IMR-90 (cell line): ENCODE measurements around the gene SLC25A24. TPM values are rescaled to one million over a fixed set of nuclear protein-coding genes. Genes with fewer than 3 reads are reported as not detected.

Experiments
- ATAC-seq: fragments of 200-7000 bp; cut with Tn5 transposase; 2 replicates; pipeline ENCODE4 v1.9.1; 2020; ENCODE audit warnings: low read depth, mild to moderate bottlenecking, moderate library complexity
- BruUV-seq: library from RNA; stranded (reverse); fragments of 400-500 nt; replicated peaks from 2 replicates; lab custom pipeline; 2021; lab: Mats Ljungman, UMichigan
- CTCF ChIA-PET: fragments of 300-600 bp; formaldehyde crosslinking; extraction: SDS; loops from one replicate; lab custom pipeline; 2021; ENCODE audit warnings: antibody characterized with exemption; lab: Yijun Ruan, JAX
- POLR2A ChIA-PET: fragments of 300-600 bp; sonication (Branson Sonifier 250); formaldehyde crosslinking; loops from one replicate; lab custom pipeline; 2022; ENCODE audit warnings: antibody characterized with exemption; ENCODE audit not compliant: unreplicated experiment; lab: Charles Lee
- DNase-seq: peaks from one replicate; pipeline ENCODE4 v3.0.0; 2013
- H2AFZ ChIP-seq: replicated peaks from 2 replicates; pipeline ENCODE3; 2013; ENCODE audit warnings: low read length, mild to moderate bottlenecking; ENCODE audit not compliant: poor library complexity
- H2AK5ac ChIP-seq: 2 replicates; pipeline ENCODE4 v1.6.1; 2013; ENCODE audit warnings: low read depth, low read length, inconsistent platforms
- H2AK9ac ChIP-seq: replicated peaks from 2 replicates; pipeline ENCODE3; 2013; ENCODE audit warnings: mild to moderate bottlenecking, low read depth, low read length, moderate library complexity; ENCODE audit not compliant: poor library complexity
- H2BK120ac ChIP-seq: 2 replicates; pipeline ENCODE4 v1.6.1; 2013; ENCODE audit warnings: low read depth, low read length, inconsistent platforms
- H2BK15ac ChIP-seq: 3 replicates; pipeline ENCODE4 v1.6.1; 2013; ENCODE audit warnings: low read depth, low read length, inconsistent platforms
- H2BK20ac ChIP-seq: 2 replicates; pipeline ENCODE4 v1.6.1; 2013; ENCODE audit warnings: low read depth, mild to moderate bottlenecking, inconsistent platforms, low read length, moderate library complexity
- H2BK5ac ChIP-seq: 2 replicates; pipeline ENCODE4 v1.6.1; 2013; ENCODE audit warnings: mild to moderate bottlenecking, low read depth, low read length, inconsistent platforms; ENCODE audit not compliant: poor library complexity, severe bottlenecking
- H3K14ac ChIP-seq: replicated peaks from 2 replicates; pipeline ENCODE4 v1.6.1; 2013; ENCODE audit warnings: low read depth, low read length, inconsistent platforms
- H3K18ac ChIP-seq: 2 replicates; pipeline ENCODE4 v1.6.1; 2013; ENCODE audit warnings: low read depth, low read length, control low read depth
- H3K23ac ChIP-seq: 2 replicates; pipeline ENCODE4 v1.6.1; 2013; ENCODE audit warnings: low read depth, low read length, inconsistent platforms
- H3K27ac ChIP-seq: 2 replicates; pipeline ENCODE4 v1.5.1; 2013; ENCODE audit warnings: mild to moderate bottlenecking, control low read depth, low read length; ENCODE audit not compliant: insufficient read depth
- H3K27me3 ChIP-seq: 2 replicates; pipeline ENCODE4 v1.6.1; 2013; ENCODE audit warnings: low read length; ENCODE audit not compliant: control insufficient read depth, insufficient read depth
- H3K36me3 ChIP-seq: 2 replicates; pipeline ENCODE4 v1.6.1; 2013; ENCODE audit warnings: low read length, mixed read lengths; ENCODE audit not compliant: control insufficient read depth, insufficient read depth
- H3K4ac ChIP-seq: 2 replicates; pipeline ENCODE4 v1.6.1; 2013; ENCODE audit warnings: low read depth, low read length, inconsistent platforms
- H3K4me1 ChIP-seq: 2 replicates; pipeline ENCODE4 v1.6.1; 2013; ENCODE audit warnings: low read length, mixed read lengths; ENCODE audit not compliant: control insufficient read depth, insufficient read depth
- H3K4me2 ChIP-seq: 2 replicates; pipeline ENCODE4 v1.6.1; 2013; ENCODE audit warnings: low read depth, mild to moderate bottlenecking, control low read depth, low read length, moderate library complexity
- H3K4me3 ChIP-seq: 2 replicates; pipeline ENCODE4 v1.5.1; 2013; ENCODE audit warnings: low read depth, mild to moderate bottlenecking, control low read depth, low read length, moderate library complexity; ENCODE audit not compliant: insufficient read depth
- H3K56ac ChIP-seq: 2 replicates; pipeline ENCODE4 v1.6.1; 2013; ENCODE audit warnings: low read length, inconsistent platforms; ENCODE audit not compliant: insufficient read depth; ENCODE audit errors: extremely low read depth
- H3K79me1 ChIP-seq, 2 experiments: 2 replicates each; pipeline ENCODE4 v1.6.1; 2013; ENCODE audit warnings: low read length in 2 of 2, inconsistent platforms in 1 of 2, low read depth in 1 of 2
- H3K9ac ChIP-seq: 2 replicates; pipeline ENCODE4 v1.6.1; 2013; ENCODE audit warnings: low read depth, low read length, control low read depth
- H3K9me1 ChIP-seq: 2 replicates; pipeline ENCODE4 v1.6.1; 2013; ENCODE audit warnings: low read length, inconsistent platforms; ENCODE audit not compliant: insufficient read depth
- H3K9me3 ChIP-seq: 2 replicates; pipeline ENCODE4 v1.6.1; 2013; ENCODE audit warnings: low read length; ENCODE audit not compliant: control insufficient read depth, insufficient read depth
- H4K20me1 ChIP-seq: 2 replicates; pipeline ENCODE4 v1.6.1; 2013; ENCODE audit warnings: low read length, inconsistent platforms; ENCODE audit not compliant: insufficient read depth
- H4K5ac ChIP-seq: 2 replicates; pipeline ENCODE4 v1.6.1; 2013; ENCODE audit warnings: mild to moderate bottlenecking, low read depth, low read length, control low read depth
- H4K8ac ChIP-seq, 2 experiments: 2 replicates each; pipeline ENCODE4 v1.6.1; 2013; ENCODE audit warnings: low read depth in 2 of 2, low read length in 2 of 2, control low read depth in 1 of 2, inconsistent platforms in 1 of 2
- H4K91ac ChIP-seq: 2 replicates; pipeline ENCODE4 v1.6.1; 2013; ENCODE audit warnings: low read depth, low read length, inconsistent platforms; ENCODE audit not compliant: insufficient read depth
- CEBPB ChIP-seq: IDR thresholded peaks from 2 replicates; pipeline ENCODE4 v1.6.1; 2012; ENCODE audit warnings: low read depth, low read length, improper control_type of control experiment
- CHD1 ChIP-seq: IDR thresholded peaks from 2 replicates; pipeline ENCODE4 v1.6.1; 2012; ENCODE audit warnings: low read depth, low read length, improper control_type of control experiment
- FOS ChIP-seq: fragments of 150-350 bp; IDR thresholded peaks from 2 replicates; pipeline ENCODE4 v1.6.1; 2016; ENCODE audit warnings: low read depth, low read length
- MAFK ChIP-seq: IDR thresholded peaks from 2 replicates; pipeline ENCODE4 v1.6.1; 2012; ENCODE audit warnings: low read depth, low read length, improper control_type of control experiment
- MAZ ChIP-seq: IDR thresholded peaks from 2 replicates; pipeline ENCODE4 v1.6.1; 2012; ENCODE audit warnings: low read depth, mild to moderate bottlenecking, low read length, improper control_type of control experiment, moderate library complexity, borderline replicate concordance
- MXI1 ChIP-seq: IDR thresholded peaks from 2 replicates; pipeline ENCODE4 v1.6.1; 2012; ENCODE audit warnings: low read depth, mild to moderate bottlenecking, low read length, moderate library complexity, borderline replicate concordance
- NFE2L2 ChIP-seq: fragments of 150-350 bp; IDR thresholded peaks from 2 replicates; pipeline ENCODE4 v1.6.1; 2016; ENCODE audit warnings: low read depth, mild to moderate bottlenecking, low read length
- RAD21 ChIP-seq: IDR thresholded peaks from 2 replicates; pipeline ENCODE4 v1.6.1; 2012; ENCODE audit warnings: low read length, improper control_type of control experiment
- RCOR1 ChIP-seq: IDR thresholded peaks from 2 replicates; pipeline ENCODE4 v1.6.1; 2012; ENCODE audit warnings: mild to moderate bottlenecking, low read length, improper control_type of control experiment; ENCODE audit not compliant: insufficient replicate concordance
- RFX5 ChIP-seq: IDR thresholded peaks from 2 replicates; pipeline ENCODE4 v1.8.0; 2012; ENCODE audit warnings: low read depth, mild to moderate bottlenecking, low read length, moderate library complexity
- WGBS, 2 experiments: methylation state at CpG; one replicate each; pipeline versions ENCODE4 v1.1.5 to v1.1.7; 2013; ENCODE audit warnings: missing lambda C conversion rate in 2 of 2; ENCODE audit not compliant: insufficient read length in 1 of 2; ENCODE audit errors: extremely low coverage in 2 of 2; 5-methylcytosine and 5-hydroxymethylcytosine counted together
- dilution Hi-C: fragments of 300-500 bp; cut with HindIII; formaldehyde crosslinking; loops from one replicate; pipeline ENCODE4 v1.14.3; 2018; ENCODE audit warnings: low sequenced_read_pairs; ENCODE audit not compliant: unreplicated experiment
- in situ Hi-C: fragments of 300-500 bp; cut with MboI; formaldehyde crosslinking; loops from 3 replicates; pipeline ENCODE4 v1.14.3; 2019; ENCODE audit warnings: low sequenced_read_pairs, inconsistent platforms, mixed read lengths
- intact Hi-C: fragments of 100-400 bp; cut with micrococcal nuclease; formaldehyde crosslinking; loops from 2 replicates; pipeline ENCODE4 v1.10.0; 2022
- polyA plus RNA-seq, 3 experiments: library from polyadenylated mRNA; depleted of rRNA; stranded (reverse); fragments of >200 nt; gene quantifications; 2 replicates each; pipeline ENCODE4 v1.2.3, GENCODE V29; 2012; ENCODE audit warnings: low replicate concordance in 1 of 3
- total RNA-seq: library from RNA; depleted of rRNA; stranded (reverse); fragments of >200 nt; gene quantifications from 2 replicates; pipeline ENCODE4 v1.2.3, GENCODE V29; 2012
- TF ChIP-seq, protein P1 (sequence below): fragments of 150-350 bp; IDR thresholded peaks from 2 replicates; pipeline ENCODE4 v1.6.1; 2016; ENCODE audit warnings: low read depth, mild to moderate bottlenecking, low read length, moderate library complexity, borderline replicate concordance
- TF ChIP-seq, protein P2 (sequence below): fragments of 150-350 bp; IDR thresholded peaks from 2 replicates; pipeline ENCODE4 v1.6.1; 2017; ENCODE audit warnings: mild to moderate bottlenecking, antibody characterized with exemption, low read length, low read depth

Gene SLC25A24
- total and polyA plus RNA-seq, 2 of the 4 experiments (the other 2 are of a cell fraction), result 19.4 to 20.4 TPM

DNA sequence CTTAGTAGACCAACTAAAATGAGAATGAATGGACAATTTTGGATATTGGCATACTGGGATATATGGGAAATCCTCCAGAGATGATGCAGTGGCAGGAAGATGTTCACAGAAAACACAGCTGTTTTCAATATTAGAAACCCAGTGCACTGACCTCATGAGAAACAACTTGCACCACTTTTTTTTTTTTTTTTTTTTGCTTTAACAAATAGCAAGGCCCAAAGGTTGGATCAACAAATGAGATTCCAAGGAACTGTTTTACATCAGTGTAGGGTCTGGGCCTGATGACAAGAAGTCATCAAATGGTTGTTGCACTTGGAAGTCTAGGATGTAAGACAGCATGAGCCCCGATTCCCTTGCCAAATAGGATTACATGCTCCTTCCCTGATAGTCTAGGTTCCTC lies 110.7 kb downstream of the SLC25A24 start:
- intact Hi-C loops, result no loop called here
- H3K4me2 ChIP-seq, result no peak overlapping the region
- no peak overlapping the region for H2AFZ ChIP-seq
- no peaks in the 10 kb centered on the region for H3K4me1 ChIP-seq
- BruUV-seq, result no TSS peak
- H4K5ac ChIP-seq, result no peak overlapping the region
- H2BK15ac ChIP-seq, result no peak overlapping the region
- POLR2A ChIA-PET, result no interaction called here
- no peaks in the 10 kb centered on the region; the same call in 1 of the 2 replicates for H3K27me3 ChIP-seq
- no peak overlapping the region for H3K14ac ChIP-seq
- H2BK20ac ChIP-seq, result no peak overlapping the region
- CTCF ChIA-PET, result no interaction called here
- no peak overlapping the region for H2AK5ac ChIP-seq
- no CpG with 5 or more reads among the region's 1 CpG for WGBS, 2 experiments
- no peak for ATAC-seq
- H3K56ac ChIP-seq, result no peak overlapping the region
- no peak overlapping the region for H2AK9ac ChIP-seq
- H2BK5ac ChIP-seq, result no peak overlapping the region
- TF ChIP-seq FOS (no peak), RFX5 (no peak), CHD1 (no peak), MXI1 (no peak), CEBPB (no peak), RAD21 (no peak), RCOR1 (no peak), MAFK (no peak), NFE2L2 (no peak), MAZ (no peak)
- TF ChIP-seq, protein P1, sequence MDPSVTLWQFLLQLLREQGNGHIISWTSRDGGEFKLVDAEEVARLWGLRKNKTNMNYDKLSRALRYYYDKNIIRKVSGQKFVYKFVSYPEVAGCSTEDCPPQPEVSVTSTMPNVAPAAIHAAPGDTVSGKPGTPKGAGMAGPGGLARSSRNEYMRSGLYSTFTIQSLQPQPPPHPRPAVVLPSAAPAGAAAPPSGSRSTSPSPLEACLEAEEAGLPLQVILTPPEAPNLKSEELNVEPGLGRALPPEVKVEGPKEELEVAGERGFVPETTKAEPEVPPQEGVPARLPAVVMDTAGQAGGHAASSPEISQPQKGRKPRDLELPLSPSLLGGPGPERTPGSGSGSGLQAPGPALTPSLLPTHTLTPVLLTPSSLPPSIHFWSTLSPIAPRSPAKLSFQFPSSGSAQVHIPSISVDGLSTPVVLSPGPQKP, result no peak
- TF ChIP-seq, protein P2, sequence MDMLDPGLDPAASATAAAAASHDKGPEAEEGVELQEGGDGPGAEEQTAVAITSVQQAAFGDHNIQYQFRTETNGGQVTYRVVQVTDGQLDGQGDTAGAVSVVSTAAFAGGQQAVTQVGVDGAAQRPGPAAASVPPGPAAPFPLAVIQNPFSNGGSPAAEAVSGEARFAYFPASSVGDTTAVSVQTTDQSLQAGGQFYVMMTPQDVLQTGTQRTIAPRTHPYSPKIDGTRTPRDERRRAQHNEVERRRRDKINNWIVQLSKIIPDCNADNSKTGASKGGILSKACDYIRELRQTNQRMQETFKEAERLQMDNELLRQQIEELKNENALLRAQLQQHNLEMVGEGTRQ, result no peak
- DNase-seq, result no peak
- H3K9ac ChIP-seq, result no peak overlapping the region
- no peaks in the 10 kb centered on the region for H3K36me3 ChIP-seq
- H3K4ac ChIP-seq, result no peak overlapping the region
- H2BK120ac ChIP-seq, result no peak overlapping the region
- no peaks in the 10 kb centered on the region for H3K9me3 ChIP-seq
- in situ Hi-C loops, result no loop called here
- dilution Hi-C loops, result no loop called here
- H3K4me3 ChIP-seq, result no peak overlapping the region
- no peaks in the 10 kb centered on the region for H3K9me1 ChIP-seq
- no peak overlapping the region for H3K23ac ChIP-seq
- no peak overlapping the region for H4K91ac ChIP-seq
- no peak overlapping the region for H4K8ac ChIP-seq
- no peaks in the 10 kb centered on the region for H3K79me1 ChIP-seq
- H4K20me1 ChIP-seq, result no peaks in the 10 kb centered on the region
- H3K27ac ChIP-seq, result no peak overlapping the region
- no peak overlapping the region for H3K18ac ChIP-seq
